ENCODE results near the gene RNASE11. TPM values are rescaled to one million over a fixed set of nuclear protein-coding genes. Genes with fewer than 3 reads are reported as not detected.

Gene RNASE11
- total and polyA plus RNA-seq, 9 of the 15 experiments (the other 6 are each of a cell fraction or from before 2014, with no cell fraction given): 0.16 to 0.29 (median 0.22) TPM; not detected in 6

- no peak for TF ChIP-seq PRDM10 (IDR thresholded peaks at IDR 0.05; ENCODE audit: partially characterized antibody)
- TF ChIP-seq MEIS2 (IDR thresholded peaks at IDR 0.05; ENCODE audit: partially characterized antibody): peak; percentile 73
- peak; percentile 75; the same call in 1 of the 2 replicates for TF ChIP-seq LCOR (CRISPR knock-in tag; IDR thresholded peaks at IDR 0.05)
- TF ChIP-seq MCM3 (IDR thresholded peaks at IDR 0.05): no peak
- 0 out of 2 replicates have a peak, but pooled peaks have one; percentile 23 for TF ChIP-seq MITF (IDR thresholded peaks at IDR 0.05)
- peak; percentile 28; the same call in 1 of the 2 replicates for TF ChIP-seq FOSL1 (tag; conservative IDR thresholded peaks at IDR 0.05)
- TF ChIP-seq MLLT1 (IDR thresholded peaks at IDR 0.05): peak in 1 of 2 experiments; percentile 77; a peak in 2 of 4 replicates
- TF ChIP-seq BCOR (IDR thresholded peaks at IDR 0.05): 0 out of 2 replicates have a peak, but pooled peaks have one; percentile 70
- no peak for TF ChIP-seq BACH1 (tag; IDR thresholded peaks at IDR 0.05)
- TF ChIP-seq KLF16 (IDR thresholded peaks at IDR 0.05): 0 out of 2 replicates have a peak, but pooled peaks have one; percentile 6
- TF ChIP-seq FOXP4 (CRISPR knock-in tag; IDR thresholded peaks at IDR 0.05; ENCODE audit: borderline replicate concordance): 0 out of 2 replicates have a peak, but pooled peaks have one; percentile 34
- peak; percentile 74 for TF ChIP-seq MAX (CRISPR knock-in tag; IDR thresholded peaks at IDR 0.05)
- TF ChIP-seq NBN (IDR thresholded peaks at IDR 0.05; ENCODE audit: low read depth): peak; percentile 77; the same call in 1 of the 2 replicates
- TF ChIP-seq NFIC (IDR thresholded peaks at IDR 0.05): peak; percentile 50; the same call in 1 of the 2 replicates
- no peak for TF ChIP-seq CBFA2T3 (IDR thresholded peaks at IDR 0.05)
- TF ChIP-seq ID3 (CRISPR knock-in tag; IDR thresholded peaks at IDR 0.05): no peak
- TF ChIP-seq ID3 (tag; IDR thresholded peaks at IDR 0.05): 0 out of 2 replicates have a peak, but pooled peaks have one; percentile 20
These were observed 25.6 kb upstream of the RNASE11 start (continued) for GRCh38 chr14:20613094-20614037.

Data from K562 (cell line).